M059J (cell line): ENCODE data around the gene E2F7. TPM values are rescaled to one million over a fixed set of nuclear protein-coding genes. Genes with fewer than 3 reads are reported as not detected.

ENCODE experiments used
- total RNA-seq: library from RNA; depleted of rRNA; stranded (reverse); fragments of >200 nt; shearing (Covaris generic); gene quantifications from 2 replicates; pipeline ENCODE4 v1.2.3, GENCODE V29; 2014; rRNA removed

E2F7 gene
- total RNA-seq, 1 experiment from 2014 or later, result 36.7 TPM

Other genes starting within 250 kb of the E2F7 start
- gene CSRP2, start 186.6 kb downstream of the E2F7 start, total RNA-seq, result 90.2 and 121 TPM in 2 replicates